HCT116 (cell line): ENCODE results near the gene TMEM87A.

Experiments
- EZH2 ChIP-seq: fragments of 200-600 bp; sonication (generic); IDR thresholded peaks from 2 replicates; pipeline ENCODE4 v1.6.1; 2017; ENCODE audit warnings: antibody characterized with exemption, mixed run types
- JUND ChIP-seq: IDR thresholded peaks from 2 replicates; pipeline ENCODE4 v1.6.1; 2012
- RAD21 ChIP-seq: IDR thresholded peaks from 2 replicates; pipeline ENCODE4 v1.6.1; 2012; ENCODE audit warnings: low read depth, mild to moderate bottlenecking
- SP1 ChIP-seq: IDR thresholded peaks from 2 replicates; pipeline ENCODE4 v1.6.1; 2012; ENCODE audit warnings: low read depth
- TF ChIP-seq, protein P1 (sequence below), 3 experiments: fragments of 200-600 bp in 1 of 3; sonication (generic) in 1 of 3; IDR thresholded peaks in 2 of 3; conservative IDR thresholded peaks in 1 of 3; 2 replicates each; pipeline ENCODE4 v1.5.1; 2012 to 2017; ENCODE audit warnings: low read depth in 2 of 3, low read length in 2 of 3, antibody characterized with exemption in 1 of 3, borderline replicate concordance in 1 of 3, control low read depth in 1 of 3, mild to moderate bottlenecking in 1 of 3, mixed read lengths in 1 of 3, mixed run types in 1 of 3, moderate library complexity in 1 of 3; ENCODE audit not compliant: insufficient read depth in 1 of 3
- TF ChIP-seq, protein P2 (sequence below): IDR thresholded peaks from 2 replicates; pipeline ENCODE4 v1.6.1; 2012; ENCODE audit warnings: low read depth
- TF ChIP-seq, protein P3 (sequence below): IDR thresholded peaks from 2 replicates; pipeline ENCODE4 v1.6.1; 2012
- TF ChIP-seq, protein P4 (sequence below): IDR thresholded peaks from 2 replicates; pipeline ENCODE4 v1.6.1; 2011; ENCODE audit warnings: mild to moderate bottlenecking, low read length, moderate library complexity; ENCODE audit not compliant: insufficient replicate concordance; ENCODE audit errors: extremely low read depth

DNA sequence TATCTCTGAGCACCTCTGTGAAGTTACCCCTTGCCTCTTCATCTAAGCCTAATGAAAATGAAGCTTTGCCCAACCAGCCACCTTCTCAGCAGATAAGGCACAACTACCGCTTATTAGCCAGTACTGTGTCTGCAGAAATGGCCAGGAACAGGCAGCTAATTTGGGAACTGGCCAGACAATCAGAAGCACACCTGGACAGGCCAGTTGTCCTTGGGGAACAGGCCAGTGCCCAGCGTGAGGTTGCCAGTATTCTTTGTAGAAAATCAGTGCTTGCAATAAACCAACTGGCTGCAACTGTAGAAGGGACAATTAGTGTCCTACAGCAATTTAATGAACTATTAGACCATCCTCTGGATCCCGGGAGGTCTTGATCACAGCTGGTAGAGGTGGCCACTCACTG, 10.4 kb upstream of the TMEM87A start:
- TF ChIP-seq, protein P1, sequence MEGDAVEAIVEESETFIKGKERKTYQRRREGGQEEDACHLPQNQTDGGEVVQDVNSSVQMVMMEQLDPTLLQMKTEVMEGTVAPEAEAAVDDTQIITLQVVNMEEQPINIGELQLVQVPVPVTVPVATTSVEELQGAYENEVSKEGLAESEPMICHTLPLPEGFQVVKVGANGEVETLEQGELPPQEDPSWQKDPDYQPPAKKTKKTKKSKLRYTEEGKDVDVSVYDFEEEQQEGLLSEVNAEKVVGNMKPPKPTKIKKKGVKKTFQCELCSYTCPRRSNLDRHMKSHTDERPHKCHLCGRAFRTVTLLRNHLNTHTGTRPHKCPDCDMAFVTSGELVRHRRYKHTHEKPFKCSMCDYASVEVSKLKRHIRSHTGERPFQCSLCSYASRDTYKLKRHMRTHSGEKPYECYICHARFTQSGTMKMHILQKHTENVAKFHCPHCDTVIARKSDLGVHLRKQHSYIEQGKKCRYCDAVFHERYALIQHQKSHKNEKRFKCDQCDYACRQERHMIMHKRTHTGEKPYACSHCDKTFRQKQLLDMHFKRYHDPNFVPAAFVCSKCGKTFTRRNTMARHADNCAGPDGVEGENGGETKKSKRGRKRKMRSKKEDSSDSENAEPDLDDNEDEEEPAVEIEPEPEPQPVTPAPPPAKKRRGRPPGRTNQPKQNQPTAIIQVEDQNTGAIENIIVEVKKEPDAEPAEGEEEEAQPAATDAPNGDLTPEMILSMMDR (IDR thresholded peaks at IDR 0.05 in 2 of 3, conservative IDR thresholded peaks at IDR 0.05 in 1 of 3; ENCODE audit: borderline replicate concordance in 1 of 3, insufficient read depth in 1 of 3, low read depth in 2 of 3, low read length in 2 of 3) = no peak
- TF ChIP-seq, protein P2, sequence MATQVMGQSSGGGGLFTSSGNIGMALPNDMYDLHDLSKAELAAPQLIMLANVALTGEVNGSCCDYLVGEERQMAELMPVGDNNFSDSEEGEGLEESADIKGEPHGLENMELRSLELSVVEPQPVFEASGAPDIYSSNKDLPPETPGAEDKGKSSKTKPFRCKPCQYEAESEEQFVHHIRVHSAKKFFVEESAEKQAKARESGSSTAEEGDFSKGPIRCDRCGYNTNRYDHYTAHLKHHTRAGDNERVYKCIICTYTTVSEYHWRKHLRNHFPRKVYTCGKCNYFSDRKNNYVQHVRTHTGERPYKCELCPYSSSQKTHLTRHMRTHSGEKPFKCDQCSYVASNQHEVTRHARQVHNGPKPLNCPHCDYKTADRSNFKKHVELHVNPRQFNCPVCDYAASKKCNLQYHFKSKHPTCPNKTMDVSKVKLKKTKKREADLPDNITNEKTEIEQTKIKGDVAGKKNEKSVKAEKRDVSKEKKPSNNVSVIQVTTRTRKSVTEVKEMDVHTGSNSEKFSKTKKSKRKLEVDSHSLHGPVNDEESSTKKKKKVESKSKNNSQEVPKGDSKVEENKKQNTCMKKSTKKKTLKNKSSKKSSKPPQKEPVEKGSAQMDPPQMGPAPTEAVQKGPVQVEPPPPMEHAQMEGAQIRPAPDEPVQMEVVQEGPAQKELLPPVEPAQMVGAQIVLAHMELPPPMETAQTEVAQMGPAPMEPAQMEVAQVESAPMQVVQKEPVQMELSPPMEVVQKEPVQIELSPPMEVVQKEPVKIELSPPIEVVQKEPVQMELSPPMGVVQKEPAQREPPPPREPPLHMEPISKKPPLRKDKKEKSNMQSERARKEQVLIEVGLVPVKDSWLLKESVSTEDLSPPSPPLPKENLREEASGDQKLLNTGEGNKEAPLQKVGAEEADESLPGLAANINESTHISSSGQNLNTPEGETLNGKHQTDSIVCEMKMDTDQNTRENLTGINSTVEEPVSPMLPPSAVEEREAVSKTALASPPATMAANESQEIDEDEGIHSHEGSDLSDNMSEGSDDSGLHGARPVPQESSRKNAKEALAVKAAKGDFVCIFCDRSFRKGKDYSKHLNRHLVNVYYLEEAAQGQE = no peak
- TF ChIP-seq, protein P3, sequence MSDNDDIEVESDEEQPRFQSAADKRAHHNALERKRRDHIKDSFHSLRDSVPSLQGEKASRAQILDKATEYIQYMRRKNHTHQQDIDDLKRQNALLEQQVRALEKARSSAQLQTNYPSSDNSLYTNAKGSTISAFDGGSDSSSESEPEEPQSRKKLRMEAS = no peak
- no peak for TF ChIP-seq EZH2
- TF ChIP-seq JUND = no peak
- TF ChIP-seq, protein P4, sequence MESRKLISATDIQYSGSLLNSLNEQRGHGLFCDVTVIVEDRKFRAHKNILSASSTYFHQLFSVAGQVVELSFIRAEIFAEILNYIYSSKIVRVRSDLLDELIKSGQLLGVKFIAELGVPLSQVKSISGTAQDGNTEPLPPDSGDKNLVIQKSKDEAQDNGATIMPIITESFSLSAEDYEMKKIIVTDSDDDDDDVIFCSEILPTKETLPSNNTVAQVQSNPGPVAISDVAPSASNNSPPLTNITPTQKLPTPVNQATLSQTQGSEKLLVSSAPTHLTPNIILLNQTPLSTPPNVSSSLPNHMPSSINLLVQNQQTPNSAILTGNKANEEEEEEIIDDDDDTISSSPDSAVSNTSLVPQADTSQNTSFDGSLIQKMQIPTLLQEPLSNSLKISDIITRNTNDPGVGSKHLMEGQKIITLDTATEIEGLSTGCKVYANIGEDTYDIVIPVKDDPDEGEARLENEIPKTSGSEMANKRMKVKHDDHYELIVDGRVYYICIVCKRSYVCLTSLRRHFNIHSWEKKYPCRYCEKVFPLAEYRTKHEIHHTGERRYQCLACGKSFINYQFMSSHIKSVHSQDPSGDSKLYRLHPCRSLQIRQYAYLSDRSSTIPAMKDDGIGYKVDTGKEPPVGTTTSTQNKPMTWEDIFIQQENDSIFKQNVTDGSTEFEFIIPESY = no peak
- no peak for TF ChIP-seq RAD21
- no peak for TF ChIP-seq SP1
